Stimulated activated CD4-positive, alpha-beta T cell treated with anti-CD3 and anti-CD28 coated beads, TNF-alpha, amount 100 ng/mL, for 48 hours (primary cell): Measurements from ENCODE around the gene PRKG1.

ENCODE experiments used
- DNase-seq, 3 donors: peaks; one replicate each; pipeline ENCODE4 v3.0.0-alpha.2; 2020; ENCODE audit warnings: low read depth in 3 of 3

The PRKG1 gene

GRCh38 chr10:51876979-51877378 is 802.7 kb downstream of the PRKG1 start:
- no peak for DNase-seq

- DNase-seq: no peak
Measured at GRCh38 chr10:51877636-51878035, 803.3 kb downstream of the PRKG1 start.

- DNase-seq: no peak
Measured at GRCh38 chr10:51878695-51879094, 804.4 kb downstream of the PRKG1 start.

GRCh38 chr10:51879238-51879637 is 805.0 kb downstream of the PRKG1 start:
- DNase-seq: peak in 2 of 3 donors; percentile 8 to 9

GRCh38 chr10:51881213-51881612 is 806.9 kb downstream of the PRKG1 start:
- no peak for DNase-seq

GRCh38 chr10:51886438-51887068 is 812.3 kb downstream of the PRKG1 start:
- DNase-seq: no peak

GRCh38 chr10:51888263-51888662 is 814.0 kb downstream of the PRKG1 start:
- DNase-seq: no peak

- DNase-seq: no peak
Measured at GRCh38 chr10:51892313-51892712, 818.0 kb downstream of the PRKG1 start.

GRCh38 chr10:51892965-51893658 is 818.8 kb downstream of the PRKG1 start:
- DNase-seq: no peak

GRCh38 chr10:51894771-51895578 is 820.7 kb downstream of the PRKG1 start:
- no peak for DNase-seq

- DNase-seq: no peak
Measured at GRCh38 chr10:51896849-51897248, 822.6 kb downstream of the PRKG1 start.

GRCh38 chr10:51897560-51897959 is 823.3 kb downstream of the PRKG1 start:
- no peak for DNase-seq

- DNase-seq: no peak
Measured at GRCh38 chr10:51900180-51900579, 825.9 kb downstream of the PRKG1 start.

GRCh38 chr10:51903675-51904074 is 829.4 kb downstream of the PRKG1 start:
- DNase-seq: no peak

- no peak for DNase-seq
Measured at GRCh38 chr10:51905032-51905431, 830.7 kb downstream of the PRKG1 start.

- no peak for DNase-seq
Measured at GRCh38 chr10:51907361-51907760, 833.1 kb downstream of the PRKG1 start.

- DNase-seq: no peak
Measured at GRCh38 chr10:51910189-51910588, 835.9 kb downstream of the PRKG1 start.

- DNase-seq: no peak
Measured at GRCh38 chr10:51910596-51910995, 836.3 kb downstream of the PRKG1 start.

- no peak for DNase-seq
Measured at GRCh38 chr10:51911723-51912122, 837.4 kb downstream of the PRKG1 start.

GRCh38 chr10:51915031-51915542 is 840.8 kb downstream of the PRKG1 start:
- DNase-seq: no peak

- DNase-seq: no peak
Measured at GRCh38 chr10:51918440-51918839, 844.2 kb downstream of the PRKG1 start.

GRCh38 chr10:51918884-51919325 is 844.6 kb downstream of the PRKG1 start:
- no peak for DNase-seq
